K562 (cell line): ENCODE results near the gene POLK. TPM values are rescaled to one million over a fixed set of nuclear protein-coding genes. Genes with fewer than 3 reads are reported as not detected.
A peak's percentile ranks its signal among the peaks of the same experiment; 100 is the strongest.

Source experiments
- ATAC-seq: fragments of 200-7000 bp; cut with Tn5 transposase; 3 replicates; pipeline ENCODE4 v1.9.1; 2020; ENCODE audit warnings: moderate library complexity
- BruUV-seq: library from RNA; stranded (reverse); fragments of 400-500 nt; replicated peaks from 2 replicates; lab custom pipeline; 2021; lab: Mats Ljungman, UMichigan
- CTCF ChIA-PET: fragments of 300-600 bp; formaldehyde crosslinking; extraction: SDS; loops from one replicate; lab custom pipeline; 2021; ENCODE audit warnings: low intra/inter-chr PET ratio; lab: Yijun Ruan, JAX
- POLR2A ChIA-PET: fragments of 300-600, 350-650 bp; sonication (Branson Sonifier 250); formaldehyde crosslinking; extraction: SDS; loops from one replicate; lab custom pipeline; 2021; ENCODE audit warnings: antibody characterized with exemption, inconsistent platforms; lab: Yijun Ruan, JAX
- DNase-seq, 4 experiments: peaks; one replicate each; pipeline versions ENCODE4 v3.0.0 to v3.0.0-alpha.2; 2011 to 2018; ENCODE audit warnings: low spot score in 3 of 4, mixed read lengths in 3 of 4; ENCODE audit errors: extremely low read depth in 1 of 4
- FAIRE-seq: peaks from 2 replicates; lab custom pipeline; 2011; peaks lifted over from hg19 to GRCh38; lab: Jason Lieb, UNC
- H2AFZ ChIP-seq: 2 replicates; pipeline ENCODE4 v1.6.0; 2011; ENCODE audit warnings: low read depth, low read length, control low read depth, inconsistent platforms
- H3K27ac ChIP-seq: fragments of 200-600 bp; 3 replicates; pipeline ENCODE4 v1.8.0; 2011; ENCODE audit warnings: low read depth, mild to moderate bottlenecking, control low read depth, inconsistent platforms, low read length, moderate library complexity, mixed read lengths; ENCODE audit errors: extremely low read depth
- H3K27me3 ChIP-seq, 2 experiments: fragments of 300-600 bp in 1 of 2; 2 replicates in 1 of 2; 3 replicates in 1 of 2; pipeline versions ENCODE4 v1.6.0 to v1.8.0; 2011; ENCODE audit warnings: inconsistent platforms in 2 of 2, low read length in 2 of 2, mild to moderate bottlenecking in 1 of 2, mixed read lengths in 1 of 2, moderate library complexity in 1 of 2; ENCODE audit not compliant: control insufficient read depth in 2 of 2, insufficient read depth in 2 of 2
- H3K36me3 ChIP-seq: fragments of 300-600 bp; 3 replicates; pipeline ENCODE4 v1.8.0; 2011; ENCODE audit warnings: mild to moderate bottlenecking, low read length, inconsistent platforms; ENCODE audit not compliant: control insufficient read depth, insufficient read depth
- H3K4me1 ChIP-seq, 2 experiments: fragments of 200-600 bp in 1 of 2; replicated peaks in 1 of 2; 2 replicates in 1 of 2; 3 replicates in 1 of 2; pipeline versions ENCODE4 v1.5.1 to v1.8.0; 2011; ENCODE audit warnings: inconsistent platforms in 2 of 2, low read length in 2 of 2, mild to moderate bottlenecking in 1 of 2, mixed read lengths in 1 of 2, moderate library complexity in 1 of 2; ENCODE audit not compliant: control insufficient read depth in 2 of 2, insufficient read depth in 2 of 2
- H3K4me2 ChIP-seq: 2 replicates; pipeline ENCODE4 v1.6.1; 2011; ENCODE audit warnings: low read length, control low read depth, inconsistent platforms, mixed read lengths; ENCODE audit not compliant: insufficient read depth
- H3K4me3 ChIP-seq: fragments of 200-600 bp; sonication (generic), shearing (Covaris generic); 2 replicates; pipeline ENCODE4 v1.5.1; 2016; ENCODE audit warnings: control low read depth, inconsistent platforms
- H3K79me2 ChIP-seq: fragments of 200-600 bp; 3 replicates; pipeline ENCODE4 v1.8.0; 2011; ENCODE audit warnings: low read length, inconsistent platforms; ENCODE audit not compliant: control insufficient read depth, insufficient read depth
- H3K9ac ChIP-seq, 2 experiments: 2 replicates each; pipeline versions ENCODE4 v1.6.0 to v1.6.1; 2011; ENCODE audit warnings: low read depth in 2 of 2, low read length in 2 of 2, control low read depth in 1 of 2, inconsistent platforms in 1 of 2, mild to moderate bottlenecking in 1 of 2, mixed read lengths in 1 of 2; ENCODE audit not compliant: insufficient read depth in 1 of 2
- H3K9me1 ChIP-seq: one replicate; pipeline ENCODE4 v1.6.0; 2011; ENCODE audit warnings: inconsistent platforms, mild to moderate bottlenecking, low read length, moderate library complexity; ENCODE audit not compliant: control insufficient read depth, insufficient read depth
- H3K9me3 ChIP-seq: replicated peaks from 2 replicates; pipeline ENCODE4 v1.5.1; 2011; ENCODE audit warnings: low read depth, low read length, inconsistent platforms; ENCODE audit not compliant: control insufficient read depth, insufficient read depth
- H4K20me1 ChIP-seq: replicated peaks from 2 replicates; pipeline ENCODE4 v1.6.1; 2011; ENCODE audit warnings: low read length, inconsistent platforms, mixed read lengths; ENCODE audit not compliant: control insufficient read depth, insufficient read depth
- CBFA2T3 ChIP-seq: fragments of 450-650 bp; IDR thresholded peaks from 2 replicates; pipeline ENCODE4 v1.6.1; 2017
- GTF2F1 ChIP-seq: IDR thresholded peaks from 2 replicates; pipeline ENCODE4 v1.6.1; 2011; ENCODE audit warnings: low read depth, low read length, improper control_type of control experiment
- KLF16 ChIP-seq: IDR thresholded peaks from 2 replicates; pipeline ENCODE4 v1.6.1; 2016; ENCODE audit warnings: antibody characterized with exemption
- PCBP1 ChIP-seq: fragments of 200-400 bp; formaldehyde crosslinking; IDR thresholded peaks from 2 replicates; pipeline ENCODE4 v1.6.1; 2018; ENCODE audit warnings: mild to moderate bottlenecking, low read depth, low read length; ENCODE audit not compliant: poor library complexity, severe bottlenecking
- RBM17 ChIP-seq: fragments of 200-400 bp; formaldehyde crosslinking; IDR thresholded peaks from 2 replicates; pipeline ENCODE4 v1.6.1; 2017; ENCODE audit warnings: low read depth, mild to moderate bottlenecking, low read length, borderline replicate concordance
- RFX1 ChIP-seq: fragments of 450-650 bp; IDR thresholded peaks from 2 replicates; pipeline ENCODE4 v1.6.1; 2016; ENCODE audit warnings: mild to moderate bottlenecking, moderate library complexity
- SAP30 ChIP-seq: fragments of 200-600 bp; sonication (generic); IDR thresholded peaks from 2 replicates; pipeline ENCODE4 v1.6.1; 2012; ENCODE audit warnings: borderline replicate concordance, low read depth, mild to moderate bottlenecking, moderate library complexity, low read length, control low read depth, inconsistent platforms; ENCODE audit not compliant: insufficient read depth, poor library complexity, severe bottlenecking
- TCFL5 ChIP-seq: fragments of 250-450 bp; sonication (Bioruptor Pico); conservative IDR thresholded peaks from 2 replicates; pipeline ENCODE4 v1.6.1; 2021; ENCODE audit warnings: mild to moderate bottlenecking, moderate library complexity, matching md5 sums
- TEAD4 ChIP-seq, 2 experiments: sonication (generic) in 1 of 2; formaldehyde crosslinking in 1 of 2; IDR thresholded peaks; 2 replicates each; pipeline versions ENCODE4 v1.6.1 to v1.8.0; 2012 to 2022; ENCODE audit warnings: borderline replicate concordance in 1 of 2, inconsistent platforms in 1 of 2, low read length in 1 of 2, mild to moderate bottlenecking in 1 of 2, missing genetic modification reagents in 1 of 2
- XRCC4 ChIP-seq: IDR thresholded peaks from one replicate; pipeline ENCODE4 v1.6.1; 2011; ENCODE audit not compliant: insufficient read depth, insufficient read length; ENCODE audit errors: extremely low read depth
- ZNF766 ChIP-seq: fragments of 200-800 bp; sonication (Bioruptor generic); conservative IDR thresholded peaks from 2 replicates; pipeline ENCODE4 v1.6.1; 2016; ENCODE audit warnings: missing genetic modification characterization, missing compliant biosample characterization
- WGBS: fragments of 100-300 bp; shearing (Covaris generic); methylation state at CpG from one replicate; pipeline ENCODE4 v1.1.6; 2016; ENCODE audit warnings: low coverage, mixed read lengths; ENCODE audit not compliant: insufficient coverage; ENCODE audit errors: missing lambda C conversion rate; 5-methylcytosine and 5-hydroxymethylcytosine counted together
- in situ Hi-C: fragments of 300-500 bp; cut with MboI; formaldehyde crosslinking; loops from 4 replicates; pipeline ENCODE4 v1.15.0; 2018; ENCODE audit warnings: inconsistent platforms, mixed read lengths
- intact Hi-C: fragments of 100-400 bp; cut with micrococcal nuclease; formaldehyde crosslinking; loops from 2 replicates; pipeline ENCODE4 v1.14.2; 2022
- polyA plus RNA-seq, 8 experiments: library from polyadenylated mRNA; depleted of rRNA in 4 of 8; stranded (reverse) in 5 of 8; unstranded in 3 of 8; fragments of >200 nt; fragmentation: Nextera tagmentation in 2 of 8; fragmentation: Illumina TruSeq in 1 of 8; extraction: Ambion mirVana in 2 of 8; extraction: Trizol in 1 of 8; gene quantifications; 2 replicates each; pipeline versions ENCODE4 v1.2.1 to v1.2.3, GENCODE V29; 2011 to 2014; ENCODE audit warnings: inconsistent platforms in 1 of 8, missing spikeins in 1 of 8
- total RNA-seq, 7 experiments: library from RNA; depleted of rRNA in 6 of 7; stranded (reverse); fragments of >200 nt in 6 of 7; fragmentation: Illumina TruSeq in 2 of 7; extraction: Trizol in 2 of 7; gene quantifications; 2 replicates each; pipeline versions ENCODE4 v1.2.1 to v1.2.3, GENCODE V29; 2011 to 2021; ENCODE audit warnings: low replicate concordance in 1 of 7
- TF ChIP-seq, protein P1 (sequence below): fragments of 250-450 bp; sonication (Bioruptor Pico); IDR thresholded peaks from 2 replicates; pipeline ENCODE4 v1.8.0; 2022; ENCODE audit warnings: moderate library complexity, mild to moderate bottlenecking, inconsistent platforms
- TF ChIP-seq, protein P2 (sequence below): fragments of 250-450 bp; sonication (Bioruptor Pico); IDR thresholded peaks from 2 replicates; pipeline ENCODE4 v1.4.0; 2020

Gene POLK
- total and polyA plus RNA-seq, 9 of the 15 experiments (the other 6 are each of a cell fraction or from before 2014, with no cell fraction given): 6.1 to 31.6 (median 16.5) TPM

DNA sequence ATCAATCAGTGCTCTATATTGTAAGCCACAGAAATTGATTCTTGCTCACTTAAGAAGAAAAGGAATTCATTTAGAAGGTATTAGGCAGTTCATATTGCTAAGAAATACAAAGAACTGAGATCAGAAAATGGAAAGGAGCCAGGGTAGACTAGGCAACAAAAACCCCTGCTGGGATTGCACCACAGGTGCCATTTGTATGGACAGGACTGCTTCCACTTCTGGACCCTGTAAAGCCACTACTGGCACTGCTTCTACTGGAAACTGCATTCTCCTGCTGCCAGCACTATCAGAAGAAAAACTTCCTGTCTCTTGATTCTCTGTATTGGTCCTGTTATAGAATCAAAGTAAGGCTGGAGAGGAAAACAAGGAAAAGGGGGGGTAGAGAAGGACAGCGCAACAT is 46.2 kb upstream of the POLK start (continued):
- TF ChIP-seq ZNF766 (CRISPR knock-in tag): no peak
- TF ChIP-seq GTF2F1: no peak
- TF ChIP-seq TCFL5 (CRISPR knock-in tag): no peak
- TF ChIP-seq, protein P1, sequence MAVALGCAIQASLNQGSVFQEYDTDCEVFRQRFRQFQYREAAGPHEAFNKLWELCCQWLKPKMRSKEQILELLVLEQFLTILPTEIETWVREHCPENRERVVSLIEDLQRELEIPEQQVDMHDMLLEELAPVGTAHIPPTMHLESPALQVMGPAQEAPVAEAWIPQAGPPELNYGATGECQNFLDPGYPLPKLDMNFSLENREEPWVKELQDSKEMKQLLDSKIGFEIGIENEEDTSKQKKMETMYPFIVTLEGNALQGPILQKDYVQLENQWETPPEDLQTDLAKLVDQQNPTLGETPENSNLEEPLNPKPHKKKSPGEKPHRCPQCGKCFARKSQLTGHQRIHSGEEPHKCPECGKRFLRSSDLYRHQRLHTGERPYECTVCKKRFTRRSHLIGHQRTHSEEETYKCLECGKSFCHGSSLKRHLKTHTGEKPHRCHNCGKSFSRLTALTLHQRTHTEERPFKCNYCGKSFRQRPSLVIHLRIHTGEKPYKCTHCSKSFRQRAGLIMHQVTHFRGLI (CRISPR knock-in tag): no peak
- TF ChIP-seq SAP30: no peak

DNA sequence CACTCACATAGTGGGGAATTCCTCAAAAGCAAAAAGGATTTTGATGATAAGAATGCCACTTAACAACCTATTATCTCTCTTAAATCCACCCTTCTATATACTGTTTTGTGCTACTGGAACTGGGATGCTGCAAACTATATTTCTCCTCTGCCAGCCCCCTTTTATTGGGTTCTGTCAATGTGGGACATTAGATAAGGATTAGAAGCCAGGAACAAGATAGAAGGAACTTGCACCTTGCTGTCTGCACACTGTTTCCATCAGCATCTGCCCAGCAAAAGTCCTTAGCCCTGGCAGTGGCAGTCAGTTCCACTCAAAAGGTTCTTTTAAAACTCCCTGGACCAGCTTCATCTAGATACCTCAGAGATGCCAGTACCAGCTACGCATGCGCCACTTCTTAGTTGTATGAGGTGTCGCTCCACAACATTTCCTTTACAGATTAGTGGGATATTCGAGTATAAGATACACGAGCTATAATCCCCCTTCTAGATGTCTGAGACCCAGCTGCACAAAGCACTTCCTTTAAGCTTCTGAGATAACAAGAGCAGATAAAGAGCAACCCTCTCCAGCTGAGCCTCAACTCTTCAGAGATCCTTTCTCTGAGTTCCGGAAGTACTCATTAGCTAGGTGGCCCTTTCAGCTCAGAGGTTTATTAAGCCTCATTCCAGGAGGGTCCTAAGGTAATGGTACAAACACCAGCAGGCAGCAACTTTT is 45.5 kb upstream of the POLK start:
- DNase-seq (peak in 1 of 4 experiments; percentile 8), ATAC-seq (no peak), FAIRE-seq (no peak)
- Histone ChIP-seq H2AFZ (no peak overlapping the region), H3K27ac (no peak overlapping the region), H3K9ac (no peak overlapping the region), H3K9me1 (no peaks in the 10 kb centered on the region), H4K20me1 (no peaks in the 10 kb centered on the region), H3K4me3 (no peak overlapping the region), H3K4me2 (no peak overlapping the region), H3K36me3 (no peaks in the 10 kb centered on the region; the same call in 2 of the 3 replicates), H3K79me2 (peaks cover 35% of the 10 kb centered on the region), H3K9me3 (peaks cover 5% of the 10 kb centered on the region; the same call in 1 of the 2 replicates), H3K4me1 (peaks cover 0 to 4% of the 10 kb centered on the region in 2 experiments; a peak in 2 of 5 replicates), H3K27me3 (no peaks in the 10 kb centered on the region)
- ChIA-PET CTCF (no interaction called here), POLR2A (no interaction called here)
- intact Hi-C loops: no loop called here
- 52% methylated on average over 6 of the region's 6 CpGs for WGBS
- no peak for TF ChIP-seq RBM17
- TF ChIP-seq CBFA2T3: peak; percentile 29
- TF ChIP-seq RFX1: no peak
- TF ChIP-seq TEAD4 (IDR thresholded peaks at IDR 0.05; ENCODE audit: low read length): 0 out of 2 replicates have a peak, but pooled peaks have one; percentile 19
- no peak for TF ChIP-seq TEAD4 (CRISPR knock-in tag; IDR thresholded peaks at IDR 0.05; ENCODE audit: borderline replicate concordance)
- TF ChIP-seq, protein P2, sequence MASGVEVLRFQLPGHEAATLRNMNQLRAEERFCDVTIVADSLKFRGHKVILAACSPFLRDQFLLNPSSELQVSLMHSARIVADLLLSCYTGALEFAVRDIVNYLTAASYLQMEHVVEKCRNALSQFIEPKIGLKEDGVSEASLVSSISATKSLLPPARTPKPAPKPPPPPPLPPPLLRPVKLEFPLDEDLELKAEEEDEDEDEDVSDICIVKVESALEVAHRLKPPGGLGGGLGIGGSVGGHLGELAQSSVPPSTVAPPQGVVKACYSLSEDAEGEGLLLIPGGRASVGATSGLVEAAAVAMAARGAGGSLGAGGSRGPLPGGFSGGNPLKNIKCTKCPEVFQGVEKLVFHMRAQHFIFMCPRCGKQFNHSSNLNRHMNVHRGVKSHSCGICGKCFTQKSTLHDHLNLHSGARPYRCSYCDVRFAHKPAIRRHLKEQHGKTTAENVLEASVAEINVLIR (CRISPR knock-in tag): no peak
- TF ChIP-seq PCBP1: no peak
- TF ChIP-seq XRCC4: no peak
- TF ChIP-seq KLF16: no peak
- no TSS peak for BruUV-seq
- in situ Hi-C loops: no loop called here
